ENCODE results near the gene FAM216B.
"Not testable (repeated sequence)": the region's sequence is repeated elsewhere in the genome, so short reads cannot be mapped to it uniquely, and the experiment has no call there.

The FAM216B gene

GRCh38 chr13:42762917-42763316 is 18.5 kb upstream of the FAM216B start:
- H3K4me3 ChIP-seq (ENCODE audit: low read depth, low read length) = no peak overlapping the region
- CTCF ChIA-PET = interaction anchor here (1.5 kb wide), 1 partner anchor 17 kb away, joined by 3 read pairs; no protein-coding TSS in a partner anchor
- POLR2A ChIA-PET = interaction anchor here (1.6 kb wide), 1 partner anchor 16 kb away, joined by 3 read pairs; no protein-coding TSS in a partner anchor
- no peak for DNase-seq (ENCODE audit: low read depth, low spot score)
- TF ChIP-seq, protein P1, sequence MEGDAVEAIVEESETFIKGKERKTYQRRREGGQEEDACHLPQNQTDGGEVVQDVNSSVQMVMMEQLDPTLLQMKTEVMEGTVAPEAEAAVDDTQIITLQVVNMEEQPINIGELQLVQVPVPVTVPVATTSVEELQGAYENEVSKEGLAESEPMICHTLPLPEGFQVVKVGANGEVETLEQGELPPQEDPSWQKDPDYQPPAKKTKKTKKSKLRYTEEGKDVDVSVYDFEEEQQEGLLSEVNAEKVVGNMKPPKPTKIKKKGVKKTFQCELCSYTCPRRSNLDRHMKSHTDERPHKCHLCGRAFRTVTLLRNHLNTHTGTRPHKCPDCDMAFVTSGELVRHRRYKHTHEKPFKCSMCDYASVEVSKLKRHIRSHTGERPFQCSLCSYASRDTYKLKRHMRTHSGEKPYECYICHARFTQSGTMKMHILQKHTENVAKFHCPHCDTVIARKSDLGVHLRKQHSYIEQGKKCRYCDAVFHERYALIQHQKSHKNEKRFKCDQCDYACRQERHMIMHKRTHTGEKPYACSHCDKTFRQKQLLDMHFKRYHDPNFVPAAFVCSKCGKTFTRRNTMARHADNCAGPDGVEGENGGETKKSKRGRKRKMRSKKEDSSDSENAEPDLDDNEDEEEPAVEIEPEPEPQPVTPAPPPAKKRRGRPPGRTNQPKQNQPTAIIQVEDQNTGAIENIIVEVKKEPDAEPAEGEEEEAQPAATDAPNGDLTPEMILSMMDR (IDR thresholded peaks at IDR 0.05; ENCODE audit: insufficient read depth, low read length, missing control alignments) = no peak

GRCh38 chr13:42766016-42766415 is 15.4 kb upstream of the FAM216B start:
- CTCF ChIA-PET = no interaction called here
- POLR2A ChIA-PET = no interaction called here
- H3K4me3 ChIP-seq (ENCODE audit: low read depth, low read length) = no peak overlapping the region
- TF ChIP-seq, protein P1 (IDR thresholded peaks at IDR 0.05; ENCODE audit: insufficient read depth, low read length, missing control alignments) = no peak
- DNase-seq (ENCODE audit: low read depth, low spot score) = no peak

- TF ChIP-seq, protein P1 (IDR thresholded peaks at IDR 0.05; ENCODE audit: insufficient read depth, low read length, missing control alignments) = no peak
- ChIA-PET POLR2A (no interaction called here), CTCF (no interaction called here)
- H3K4me3 ChIP-seq (ENCODE audit: low read depth, low read length) = no peak overlapping the region
- DNase-seq (ENCODE audit: low read depth, low spot score) = no peak
Measured at GRCh38 chr13:42769650-42770049, 11.7 kb upstream of the FAM216B start.

GRCh38 chr13:42776558-42776957 is 4.8 kb upstream of the FAM216B start:
- DNase-seq (ENCODE audit: low read depth, low spot score); H3K4me3 ChIP-seq (ENCODE audit: low read depth, low read length); POLR2A ChIA-PET; CTCF ChIA-PET: not testable (repeated sequence)

DNA sequence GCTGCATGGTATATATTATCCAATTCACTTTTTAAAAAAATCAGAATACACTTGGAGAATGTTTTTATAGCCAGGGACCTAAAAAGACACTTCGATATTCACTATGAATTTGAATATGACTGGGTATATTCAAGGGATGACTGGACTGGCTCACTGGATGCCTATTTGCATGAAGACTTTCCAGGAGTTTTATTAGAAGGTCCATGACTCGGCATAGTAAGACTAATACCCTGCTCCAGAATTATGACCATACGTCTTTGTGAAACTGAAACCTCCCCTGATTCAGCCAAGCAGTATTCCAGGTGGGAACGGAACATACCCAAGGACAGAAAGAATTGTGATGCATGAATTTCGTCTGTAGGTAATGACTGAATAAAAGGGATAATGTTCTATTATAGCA is 3.9 kb upstream of the FAM216B start:
- ChIA-PET POLR2A (no interaction called here), CTCF (no interaction called here)
- no peak for DNase-seq (ENCODE audit: low read depth, low spot score)
- TF ChIP-seq, protein P1 (IDR thresholded peaks at IDR 0.05; ENCODE audit: insufficient read depth, low read length, missing control alignments) = no peak
- no peak overlapping the region for H3K4me3 ChIP-seq (ENCODE audit: low read depth, low read length)

DNA sequence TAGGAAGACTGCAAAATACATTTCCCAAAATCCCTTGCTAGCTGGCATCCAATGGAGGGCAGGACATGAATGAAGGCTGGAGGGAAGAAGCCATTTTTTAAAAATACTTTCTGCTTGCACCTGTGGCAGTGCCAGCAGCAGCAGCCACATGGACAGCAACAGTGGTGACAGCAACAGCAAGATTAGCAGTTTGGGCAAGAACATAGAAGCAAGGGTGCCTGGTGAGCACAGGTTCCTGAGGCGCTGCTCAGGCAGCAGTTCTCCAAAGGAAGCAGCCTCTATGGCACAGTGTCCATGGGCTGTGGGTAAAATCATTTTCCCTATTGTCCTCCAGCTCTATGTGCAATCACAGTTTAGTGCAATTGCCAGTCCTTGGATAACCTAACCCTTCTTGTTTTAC is 1.3 kb upstream of the FAM216B start:
- H3K4me3 ChIP-seq (ENCODE audit: low read depth, low read length) = no peak overlapping the region
- DNase-seq (ENCODE audit: low read depth, low spot score) = no peak
- ChIA-PET POLR2A (no interaction called here), CTCF (no interaction called here)
- TF ChIP-seq, protein P1 (IDR thresholded peaks at IDR 0.05; ENCODE audit: insufficient read depth, low read length, missing control alignments) = no peak

DNA sequence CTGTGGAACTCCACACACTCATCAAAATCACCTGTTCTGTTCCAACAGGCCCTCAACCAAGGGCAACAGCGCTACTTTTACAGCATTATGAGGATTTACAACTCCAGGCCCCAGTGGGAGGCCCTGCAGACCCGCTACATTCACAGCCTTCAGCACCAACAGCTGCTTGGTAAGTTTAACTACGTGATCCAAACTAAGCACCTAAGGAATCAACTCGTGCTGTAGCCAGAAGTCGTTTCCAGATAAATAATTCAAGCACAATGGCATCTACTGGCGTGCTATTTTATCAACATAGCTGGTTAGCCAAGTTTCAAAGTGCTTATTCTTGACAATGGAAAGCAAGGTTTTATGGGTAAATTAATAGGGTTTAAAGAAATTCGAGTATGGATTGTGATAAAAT is 5.3 kb downstream of the FAM216B start:
- CTCF ChIA-PET = no interaction called here
- POLR2A ChIA-PET = no interaction called here
- H3K4me3 ChIP-seq (ENCODE audit: low read depth, low read length) = no peak overlapping the region
- no peak for DNase-seq (ENCODE audit: low read depth, low spot score)
- TF ChIP-seq, protein P1 (IDR thresholded peaks at IDR 0.05; ENCODE audit: insufficient read depth, low read length, missing control alignments) = no peak
